HepG2 (cell line): ENCODE data around the gene IL18RAP. TPM values are rescaled to one million over a fixed set of nuclear protein-coding genes. Genes with fewer than 3 reads are reported as not detected.

Experiments
- ATAC-seq: fragments of 200-7000 bp; cut with Tn5 transposase; 3 replicates; pipeline ENCODE4 v1.9.1; 2020; ENCODE audit warnings: mild to moderate bottlenecking, moderate library complexity
- BruUV-seq: library from RNA; stranded (reverse); fragments of 400-500 nt; replicated peaks from 2 replicates; lab custom pipeline; 2021; lab: Mats Ljungman, UMichigan
- CTCF ChIA-PET: fragments of 300-600 bp; formaldehyde crosslinking; extraction: SDS; loops from one replicate; lab custom pipeline; 2021; ENCODE audit warnings: low total read pairs, inconsistent platforms, low intra/inter-chr PET ratio; lab: Yijun Ruan, JAX
- POLR2A ChIA-PET: fragments of 350-600 bp; sonication (Branson Sonifier 250); formaldehyde crosslinking; loops from one replicate; lab custom pipeline; 2020; ENCODE audit warnings: antibody characterized with exemption, inconsistent platforms; lab: Yijun Ruan, JAX
- DNase-seq: peaks from one replicate; pipeline ENCODE4 v3.0.0-alpha.2; 2015; ENCODE audit warnings: low spot score
- FAIRE-seq: peaks from 3 replicates; lab custom pipeline; 2011; peaks lifted over from hg19 to GRCh38; lab: Jason Lieb, UNC
- H2AFZ ChIP-seq: one replicate; pipeline ENCODE4 v1.6.1; 2011; ENCODE audit warnings: low read length, inconsistent platforms
- H3K27ac ChIP-seq: fragments of 300-600 bp; 3 replicates; pipeline ENCODE4 v1.8.0; 2011; ENCODE audit warnings: mixed run types, mild to moderate bottlenecking, mixed read lengths, low read length, inconsistent platforms; ENCODE audit not compliant: insufficient read depth; ENCODE audit errors: extremely low read length
- H3K27me3 ChIP-seq, 2 experiments: fragments of 200-600 bp in 1 of 2; 2 replicates in 1 of 2; 3 replicates in 1 of 2; pipeline versions ENCODE4 v1.6.0 to v1.8.0; 2011; ENCODE audit warnings: low read length in 2 of 2, mild to moderate bottlenecking in 2 of 2, moderate library complexity in 2 of 2, inconsistent platforms in 1 of 2; ENCODE audit not compliant: insufficient read depth in 2 of 2, control insufficient read depth in 1 of 2
- H3K36me3 ChIP-seq, 2 experiments: fragments of 200-600 bp in 1 of 2; replicated peaks in 1 of 2; 2 replicates in 1 of 2; 3 replicates in 1 of 2; pipeline versions ENCODE4 v1.5.1 to v1.8.0; 2011; ENCODE audit warnings: low read length in 2 of 2, inconsistent platforms in 1 of 2; ENCODE audit not compliant: insufficient read depth in 2 of 2, control insufficient read depth in 1 of 2
- H3K4me1 ChIP-seq: 2 replicates; pipeline ENCODE4 v1.5.1; 2012; ENCODE audit warnings: low read length, inconsistent platforms; ENCODE audit not compliant: insufficient read depth
- H3K4me2 ChIP-seq: 2 replicates; pipeline ENCODE4 v1.6.0; 2011; ENCODE audit warnings: low read depth, low read length, inconsistent platforms
- H3K4me3 ChIP-seq, 3 experiments: fragments of 200-600 bp in 1 of 3; sonication (generic), shearing (Covaris generic) in 1 of 3; replicated peaks in 1 of 3; 2 replicates each; pipeline ENCODE4 v1.5.1; 2011 to 2016; ENCODE audit warnings: low read length in 3 of 3, inconsistent platforms in 2 of 3, low read depth in 2 of 3, mild to moderate bottlenecking in 2 of 3, control low read depth in 1 of 3, mixed read lengths in 1 of 3; ENCODE audit not compliant: insufficient read depth in 1 of 3
- H3K79me2 ChIP-seq: one replicate; pipeline ENCODE4 v1.6.1; 2011; ENCODE audit warnings: low read length, inconsistent platforms; ENCODE audit not compliant: insufficient read depth
- H3K9ac ChIP-seq: 2 replicates; pipeline ENCODE4 v1.6.0; 2011; ENCODE audit warnings: mild to moderate bottlenecking, low read depth, low read length, inconsistent platforms; ENCODE audit not compliant: insufficient read depth
- H3K9me3 ChIP-seq: 2 replicates; pipeline ENCODE4 v1.5.1; 2012; ENCODE audit warnings: mild to moderate bottlenecking, low read length
- H4K20me1 ChIP-seq: 2 replicates; pipeline ENCODE4 v1.6.0; 2011; ENCODE audit warnings: inconsistent platforms, mild to moderate bottlenecking, low read length, moderate library complexity; ENCODE audit not compliant: insufficient read depth
- ADNP ChIP-seq: sonication (generic); formaldehyde crosslinking; IDR thresholded peaks from 2 replicates; pipeline ENCODE4 v1.4.0; 2020; ENCODE audit warnings: missing genetic modification reagents
- CHCHD3 ChIP-seq: sonication (generic); formaldehyde crosslinking; IDR thresholded peaks from 2 replicates; pipeline ENCODE4 v1.8.0; 2022; ENCODE audit warnings: mild to moderate bottlenecking, missing genetic modification reagents, moderate library complexity
- FIP1L1 ChIP-seq: fragments of 200-400 bp; formaldehyde crosslinking; IDR thresholded peaks from 2 replicates; pipeline ENCODE4 v1.6.1; 2018; ENCODE audit warnings: low read depth, mild to moderate bottlenecking, low read length, moderate library complexity, borderline replicate concordance; ENCODE audit not compliant: insufficient read depth
- FOXA1 ChIP-seq, 2 experiments: fragments of 450-650 bp in 1 of 2; sonication (generic) in 1 of 2; formaldehyde crosslinking in 1 of 2; IDR thresholded peaks; 2 replicates each; pipeline versions ENCODE4 v1.4.0 to v1.6.1; 2016 to 2020; ENCODE audit warnings: missing genetic modification reagents in 1 of 2
- HMG20A ChIP-seq: IDR thresholded peaks from 2 replicates; pipeline ENCODE4 v1.6.1; 2016; ENCODE audit warnings: borderline replicate concordance
- HNRNPK ChIP-seq: fragments of 200-400 bp; formaldehyde crosslinking; IDR thresholded peaks from 2 replicates; pipeline ENCODE4 v1.6.1; 2018; ENCODE audit warnings: low read length, low read depth, moderate library complexity, mild to moderate bottlenecking; ENCODE audit not compliant: poor library complexity, severe bottlenecking
- MATR3 ChIP-seq: sonication (generic); formaldehyde crosslinking; IDR thresholded peaks from 2 replicates; pipeline ENCODE4 v1.4.0; 2020; ENCODE audit warnings: missing genetic modification reagents
- MLLT10 ChIP-seq: sonication (generic); formaldehyde crosslinking; IDR thresholded peaks from 2 replicates; pipeline ENCODE4 v1.4.0; 2020; ENCODE audit warnings: missing genetic modification reagents
- MTA3 ChIP-seq: sonication (generic); formaldehyde crosslinking; IDR thresholded peaks from 2 replicates; pipeline ENCODE4 v1.4.0; 2020; ENCODE audit warnings: missing genetic modification reagents
- PRMT3 ChIP-seq: sonication (generic); formaldehyde crosslinking; IDR thresholded peaks from 2 replicates; pipeline ENCODE4 v1.8.1; 2022; ENCODE audit warnings: low read depth, mild to moderate bottlenecking, moderate library complexity, missing genetic modification reagents, borderline replicate concordance
- SALL2 ChIP-seq: sonication (generic); formaldehyde crosslinking; IDR thresholded peaks from 2 replicates; pipeline ENCODE4 v1.8.1; 2023; ENCODE audit warnings: mild to moderate bottlenecking, missing genetic modification reagents, inconsistent platforms
- SNAPC2 ChIP-seq: sonication (generic); formaldehyde crosslinking; IDR thresholded peaks from 2 replicates; pipeline ENCODE4 v1.8.1; 2022; ENCODE audit warnings: mild to moderate bottlenecking, missing genetic modification reagents
- SNAPC5 ChIP-seq: sonication (generic); formaldehyde crosslinking; IDR thresholded peaks from 2 replicates; pipeline ENCODE4 v1.8.1; 2023; ENCODE audit warnings: mild to moderate bottlenecking, missing genetic modification reagents, borderline replicate concordance
- ZBTB21 ChIP-seq: sonication (generic); formaldehyde crosslinking; IDR thresholded peaks from 2 replicates; pipeline ENCODE4 v1.4.0; 2020; ENCODE audit warnings: missing genetic modification reagents
- ZNF329 ChIP-seq: sonication (generic); formaldehyde crosslinking; IDR thresholded peaks from 2 replicates; pipeline ENCODE4 v1.9.0; 2021; ENCODE audit warnings: low read depth, mild to moderate bottlenecking, missing genetic modification reagents
- ZNF446 ChIP-seq: sonication (generic); formaldehyde crosslinking; IDR thresholded peaks from 2 replicates; pipeline ENCODE4 v1.5.0; 2020; ENCODE audit warnings: mild to moderate bottlenecking, missing genetic modification reagents
- ZNF782 ChIP-seq: sonication (generic); formaldehyde crosslinking; IDR thresholded peaks from 2 replicates; pipeline ENCODE4 v1.4.0; 2020; ENCODE audit warnings: missing genetic modification reagents, mild to moderate bottlenecking, borderline replicate concordance
- WGBS: methylation state at CpG from one replicate; pipeline ENCODE4 v1.1.6; 2017; ENCODE audit warnings: low lambda C conversion rate; 5-methylcytosine and 5-hydroxymethylcytosine counted together
- in situ Hi-C: cut with HindIII; loops from 2 replicates; pipeline ENCODE4 v1.10.0; 2017; ENCODE audit warnings: low pct_unique_long_range_greater_than_20kb; ENCODE audit not compliant: extremely low pct_ligation_motif_present
- intact Hi-C: fragments of 100-400 bp; cut with micrococcal nuclease; formaldehyde crosslinking; loops from one replicate; pipeline ENCODE4 v1.10.0; 2022; ENCODE audit not compliant: unreplicated experiment
- polyA plus RNA-seq, 8 experiments: library from polyadenylated mRNA; depleted of rRNA in 3 of 8; stranded (reverse) in 7 of 8; unstranded in 1 of 8; fragments of >200 nt; fragmentation: Illumina TruSeq in 4 of 8; extraction: Trizol in 4 of 8; gene quantifications; 2 replicates each; pipeline versions ENCODE4 v1.2.1 to v1.2.3, GENCODE V29; 2011 to 2016; ENCODE audit warnings: low read depth in 4 of 8, missing spikeins in 1 of 8, mixed read lengths in 1 of 8; ENCODE audit not compliant: insufficient read depth in 1 of 8
- total RNA-seq, 5 experiments: library from RNA; depleted of rRNA; stranded (reverse); fragments of >200 nt; fragmentation: Illumina TruSeq; extraction: Trizol; gene quantifications; 2 replicates each; pipeline ENCODE4 v1.2.3, GENCODE V29; 2016; ENCODE audit warnings: low read depth in 1 of 5
- TF ChIP-seq, protein P1 (sequence below): sonication (generic); formaldehyde crosslinking; IDR thresholded peaks from 2 replicates; pipeline ENCODE4 v1.4.0; 2020; ENCODE audit warnings: mild to moderate bottlenecking, missing genetic modification reagents, borderline replicate concordance

IL18RAP gene
- total and polyA plus RNA-seq, 2 of the 13 experiments (the other 11 are each of a cell fraction or from before 2014, with no cell fraction given) = 0.05 TPM; not detected in 1

- TF ChIP-seq CHCHD3 (CRISPR knock-in tag) = no peak
- no peak for TF ChIP-seq MTA3
- TF ChIP-seq, protein P1, sequence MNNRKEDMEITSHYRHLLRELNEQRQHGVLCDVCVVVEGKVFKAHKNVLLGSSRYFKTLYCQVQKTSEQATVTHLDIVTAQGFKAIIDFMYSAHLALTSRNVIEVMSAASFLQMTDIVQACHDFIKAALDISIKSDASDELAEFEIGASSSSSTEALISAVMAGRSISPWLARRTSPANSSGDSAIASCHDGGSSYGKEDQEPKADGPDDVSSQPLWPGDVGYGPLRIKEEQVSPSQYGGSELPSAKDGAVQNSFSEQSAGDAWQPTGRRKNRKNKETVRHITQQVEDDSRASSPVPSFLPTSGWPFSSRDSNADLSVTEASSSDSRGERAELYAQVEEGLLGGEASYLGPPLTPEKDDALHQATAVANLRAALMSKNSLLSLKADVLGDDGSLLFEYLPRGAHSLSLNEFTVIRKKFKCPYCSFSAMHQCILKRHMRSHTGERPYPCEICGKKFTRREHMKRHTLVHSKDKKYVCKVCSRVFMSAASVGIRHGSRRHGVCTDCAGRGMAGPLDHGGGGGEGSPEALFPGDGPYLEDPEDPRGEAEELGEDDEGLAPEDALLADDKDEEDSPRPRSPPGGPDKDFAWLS (CRISPR knock-in tag) = no peak
- no peak for TF ChIP-seq FOXA1 (IDR thresholded peaks at IDR 0.05)
- no peak for TF ChIP-seq FOXA1 (CRISPR knock-in tag; IDR thresholded peaks at IDR 0.05)
- no peak for TF ChIP-seq SNAPC2
- TF ChIP-seq PRMT3 = no peak
- no peak for TF ChIP-seq MLLT10 (CRISPR knock-in tag)
- TF ChIP-seq HNRNPK = no peak
- TF ChIP-seq ZBTB21 = no peak
- TF ChIP-seq ZNF782 (CRISPR knock-in tag) = no peak
- no peak for TF ChIP-seq ZNF446
- TF ChIP-seq SNAPC5 (CRISPR knock-in tag) = no peak
- TF ChIP-seq HMG20A = no peak
- no peak for TF ChIP-seq SALL2 (CRISPR knock-in tag)
- TF ChIP-seq MATR3 (CRISPR knock-in tag) = no peak
- TF ChIP-seq ADNP (CRISPR knock-in tag) = no peak
- TF ChIP-seq ZNF329 (CRISPR knock-in tag) = no peak
- no peak for TF ChIP-seq FIP1L1
- Histone ChIP-seq H3K27ac (no peak overlapping the region), H4K20me1 (no peaks in the 10 kb centered on the region), H3K27me3 (peaks cover 0 to 3% of the 10 kb centered on the region in 2 experiments; a peak in 1 of 5 replicates), H3K36me3 (no peaks in the 10 kb centered on the region), H3K9me3 (no peaks in the 10 kb centered on the region), H2AFZ (no peak overlapping the region), H3K4me1 (no peaks in the 10 kb centered on the region), H3K4me3 (no peak overlapping the region), H3K4me2 (no peak overlapping the region), H3K9ac (no peak overlapping the region), H3K79me2 (no peaks in the 10 kb centered on the region)
- in situ Hi-C loops (no loop called here), intact Hi-C loops (loop anchor here (10.0 kb wide), 1 partner anchor 1032 kb away; no protein-coding TSS in a partner anchor)
- POLR2A ChIA-PET = interaction anchor here (0.6 kb wide), 1 partner anchor 315 kb away, joined by 3 read pairs; the partner anchor contains the start of gene TMEM182
- 40% methylated on average over 6 of the region's 9 CpGs for WGBS
- DNase-seq = no peak
- CTCF ChIA-PET = no interaction called here
- no TSS peak for BruUV-seq
- ATAC-seq = no peak
- FAIRE-seq = no peak
Measured at GRCh38 chr2:102446936-102447335, 24.0 kb downstream of the IL18RAP start.
